Measurements from ENCODE around the gene DNM2.

DNA sequence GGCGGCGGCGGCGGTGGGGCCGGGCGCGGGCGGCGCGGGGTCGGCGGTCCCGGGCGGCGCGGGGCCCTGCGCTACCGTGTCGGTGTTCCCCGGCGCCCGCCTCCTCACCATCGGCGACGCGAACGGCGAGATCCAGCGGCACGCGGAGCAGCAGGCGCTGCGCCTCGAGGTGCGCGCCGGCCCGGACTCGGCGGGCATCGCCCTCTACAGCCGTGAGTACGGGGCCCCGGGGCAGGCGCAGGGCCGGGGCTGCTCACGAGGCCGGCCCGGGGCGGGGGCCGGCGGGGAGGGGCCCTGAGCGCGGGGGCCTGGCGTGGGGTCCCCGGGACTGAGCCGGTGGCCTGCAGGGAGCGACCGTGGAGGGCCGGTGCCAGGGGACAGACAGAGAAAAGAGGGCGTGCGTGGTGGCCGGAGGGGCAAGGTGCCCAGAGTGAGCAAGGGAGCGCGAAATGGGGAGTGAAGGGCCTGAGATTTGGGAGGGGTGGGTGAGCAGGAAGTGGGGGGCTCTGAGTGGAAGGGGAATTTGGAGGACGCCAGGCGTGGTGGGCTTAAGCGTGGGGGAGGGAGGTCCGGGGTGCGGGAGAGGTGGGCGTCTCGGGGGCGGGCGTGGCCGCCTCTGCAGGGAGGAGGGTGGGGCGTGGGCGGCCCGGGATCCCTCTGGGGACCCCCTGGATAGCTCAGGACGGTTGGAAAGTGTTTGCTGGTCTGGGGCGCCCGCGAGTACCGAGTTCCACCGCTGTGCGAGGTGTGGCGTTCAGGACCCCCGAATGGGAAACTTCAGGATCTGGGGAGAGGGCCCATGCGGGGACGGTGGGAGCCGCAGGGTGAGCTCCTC is 154.0 kb downstream of the DNM2 start:
- TF ChIP-seq, protein P1, sequence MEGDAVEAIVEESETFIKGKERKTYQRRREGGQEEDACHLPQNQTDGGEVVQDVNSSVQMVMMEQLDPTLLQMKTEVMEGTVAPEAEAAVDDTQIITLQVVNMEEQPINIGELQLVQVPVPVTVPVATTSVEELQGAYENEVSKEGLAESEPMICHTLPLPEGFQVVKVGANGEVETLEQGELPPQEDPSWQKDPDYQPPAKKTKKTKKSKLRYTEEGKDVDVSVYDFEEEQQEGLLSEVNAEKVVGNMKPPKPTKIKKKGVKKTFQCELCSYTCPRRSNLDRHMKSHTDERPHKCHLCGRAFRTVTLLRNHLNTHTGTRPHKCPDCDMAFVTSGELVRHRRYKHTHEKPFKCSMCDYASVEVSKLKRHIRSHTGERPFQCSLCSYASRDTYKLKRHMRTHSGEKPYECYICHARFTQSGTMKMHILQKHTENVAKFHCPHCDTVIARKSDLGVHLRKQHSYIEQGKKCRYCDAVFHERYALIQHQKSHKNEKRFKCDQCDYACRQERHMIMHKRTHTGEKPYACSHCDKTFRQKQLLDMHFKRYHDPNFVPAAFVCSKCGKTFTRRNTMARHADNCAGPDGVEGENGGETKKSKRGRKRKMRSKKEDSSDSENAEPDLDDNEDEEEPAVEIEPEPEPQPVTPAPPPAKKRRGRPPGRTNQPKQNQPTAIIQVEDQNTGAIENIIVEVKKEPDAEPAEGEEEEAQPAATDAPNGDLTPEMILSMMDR (IDR thresholded peaks at IDR 0.05), result 0 out of 2 replicates have a peak, but pooled peaks have one; percentile 18
- TF ChIP-seq, protein P2, sequence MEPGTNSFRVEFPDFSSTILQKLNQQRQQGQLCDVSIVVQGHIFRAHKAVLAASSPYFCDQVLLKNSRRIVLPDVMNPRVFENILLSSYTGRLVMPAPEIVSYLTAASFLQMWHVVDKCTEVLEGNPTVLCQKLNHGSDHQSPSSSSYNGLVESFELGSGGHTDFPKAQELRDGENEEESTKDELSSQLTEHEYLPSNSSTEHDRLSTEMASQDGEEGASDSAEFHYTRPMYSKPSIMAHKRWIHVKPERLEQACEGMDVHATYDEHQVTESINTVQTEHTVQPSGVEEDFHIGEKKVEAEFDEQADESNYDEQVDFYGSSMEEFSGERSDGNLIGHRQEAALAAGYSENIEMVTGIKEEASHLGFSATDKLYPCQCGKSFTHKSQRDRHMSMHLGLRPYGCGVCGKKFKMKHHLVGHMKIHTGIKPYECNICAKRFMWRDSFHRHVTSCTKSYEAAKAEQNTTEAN (CRISPR knock-in tag; IDR thresholded peaks at IDR 0.05), result no peak
- TF ChIP-seq NFYB (CRISPR knock-in tag; conservative IDR thresholded peaks at IDR 0.05; ENCODE audit: low read depth) (no peak), CREB1 (CRISPR knock-in tag; IDR thresholded peaks at IDR 0.05) (no peak), NR1H2 (CRISPR knock-in tag; IDR thresholded peaks at IDR 0.05) (no peak), TEAD4 (CRISPR knock-in tag; IDR thresholded peaks at IDR 0.05) (no peak), USF2 (CRISPR knock-in tag; IDR thresholded peaks at IDR 0.05) (no peak), TCF7 (CRISPR knock-in tag; IDR thresholded peaks at IDR 0.05; ENCODE audit: low read depth) (no peak), MLX (CRISPR knock-in tag; IDR thresholded peaks at IDR 0.05) (no peak), ELF4 (CRISPR knock-in tag; IDR thresholded peaks at IDR 0.05; ENCODE audit: low read depth) (no peak), GRHL2 (CRISPR knock-in tag; IDR thresholded peaks at IDR 0.05; ENCODE audit: insufficient replicate concordance, severe bottlenecking) (no peak), ZNF425 (CRISPR knock-in tag; conservative IDR thresholded peaks at IDR 0.05) (no peak)

All from WTC11 (cell line).